OCI-LY1 (cell line): Measurements from ENCODE around the gene RAB40C.

Experiments used
- H2AFZ ChIP-seq: fragments of 200-600 bp; sonication (generic), shearing (Covaris generic); 2 replicates; pipeline ENCODE4 v1.6.0; 2014; ENCODE audit warnings: antibody characterized with exemption, mild to moderate bottlenecking, low read length
- H3F3A ChIP-seq: fragments of 200-600 bp; sonication (generic), shearing (Covaris generic); 2 replicates; pipeline ENCODE4 v1.6.0; 2014; ENCODE audit warnings: mild to moderate bottlenecking, antibody characterized with exemption, low read length, moderate library complexity; ENCODE audit not compliant: insufficient read depth
- H3K27ac ChIP-seq: fragments of 200-600 bp; sonication (generic); 2 replicates; pipeline ENCODE4 v1.5.1; 2014; ENCODE audit warnings: low read length, mixed run types, mild to moderate bottlenecking, low read depth; ENCODE audit not compliant: poor library complexity, severe bottlenecking
- H3K27me3 ChIP-seq: fragments of 200-600 bp; sonication (generic); 2 replicates; pipeline ENCODE4 v1.6.0; 2014; ENCODE audit warnings: antibody characterized with exemption, mild to moderate bottlenecking, low read length, moderate library complexity; ENCODE audit not compliant: insufficient read depth
- H3K36me3 ChIP-seq: fragments of 200-600 bp; sonication (generic); 2 replicates; pipeline ENCODE4 v1.6.1; 2014; ENCODE audit warnings: mild to moderate bottlenecking, antibody characterized with exemption, low read length, moderate library complexity, mixed read lengths; ENCODE audit not compliant: insufficient read depth
- H3K4me1 ChIP-seq: fragments of 200-600 bp; sonication (generic); 2 replicates; pipeline ENCODE4 v1.5.1; 2014; ENCODE audit warnings: mild to moderate bottlenecking, low read length, moderate library complexity; ENCODE audit not compliant: insufficient read depth, severe bottlenecking
- H3K4me2 ChIP-seq: fragments of 200-600 bp; sonication (generic), shearing (Covaris generic); 2 replicates; pipeline ENCODE4 v1.6.1; 2014; ENCODE audit warnings: low read length
- H3K4me3 ChIP-seq: fragments of 200-600 bp; sonication (generic); 2 replicates; pipeline ENCODE4 v1.5.1; 2014; ENCODE audit warnings: low read length, low read depth, mild to moderate bottlenecking, mixed read lengths; ENCODE audit not compliant: poor library complexity, severe bottlenecking
- H3K79me2 ChIP-seq: fragments of 200-600 bp; shearing (Covaris generic); 2 replicates; pipeline ENCODE4 v1.6.1; 2016; ENCODE audit warnings: mixed run types, low read length, mixed read lengths; ENCODE audit not compliant: insufficient read depth
- H3K9ac ChIP-seq: fragments of 200-600 bp; sonication (generic), shearing (Covaris generic); 2 replicates; pipeline ENCODE4 v1.6.1; 2014; ENCODE audit warnings: mild to moderate bottlenecking, low read length, mixed read lengths
- H3K9me2 ChIP-seq: fragments of 200-600 bp; sonication (generic), shearing (Covaris generic); 2 replicates; pipeline ENCODE4 v1.6.1; 2014; ENCODE audit warnings: low read depth, mild to moderate bottlenecking, low read length, mixed read lengths
- H3K9me3 ChIP-seq: fragments of 200-600 bp; shearing (Covaris generic); 2 replicates; pipeline ENCODE4 v1.6.1; 2014; ENCODE audit warnings: low read length, mixed read lengths
- H4K20me1 ChIP-seq: fragments of 200-600 bp; sonication (generic), shearing (Covaris generic); 2 replicates; pipeline ENCODE4 v1.6.0; 2016; ENCODE audit warnings: mild to moderate bottlenecking, low read length; ENCODE audit not compliant: insufficient read depth
- EZH2 ChIP-seq: fragments of 200-600 bp; sonication (generic), shearing (Covaris generic); IDR thresholded peaks from 2 replicates; pipeline ENCODE4 v1.8.0; 2017; ENCODE audit warnings: borderline replicate concordance, mixed run types, mild to moderate bottlenecking, antibody characterized with exemption, low read length, moderate library complexity, mixed read lengths
- TF ChIP-seq, protein P1 (sequence below): fragments of 200-600 bp; sonication (generic), shearing (Covaris generic); IDR thresholded peaks from 2 replicates; pipeline ENCODE4 v1.5.1; 2017; ENCODE audit warnings: mild to moderate bottlenecking, antibody characterized with exemption, low read length, moderate library complexity, mixed read lengths

Gene RAB40C, protein sequence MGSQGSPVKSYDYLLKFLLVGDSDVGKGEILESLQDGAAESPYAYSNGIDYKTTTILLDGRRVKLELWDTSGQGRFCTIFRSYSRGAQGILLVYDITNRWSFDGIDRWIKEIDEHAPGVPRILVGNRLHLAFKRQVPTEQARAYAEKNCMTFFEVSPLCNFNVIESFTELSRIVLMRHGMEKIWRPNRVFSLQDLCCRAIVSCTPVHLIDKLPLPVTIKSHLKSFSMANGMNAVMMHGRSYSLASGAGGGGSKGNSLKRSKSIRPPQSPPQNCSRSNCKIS

DNA sequence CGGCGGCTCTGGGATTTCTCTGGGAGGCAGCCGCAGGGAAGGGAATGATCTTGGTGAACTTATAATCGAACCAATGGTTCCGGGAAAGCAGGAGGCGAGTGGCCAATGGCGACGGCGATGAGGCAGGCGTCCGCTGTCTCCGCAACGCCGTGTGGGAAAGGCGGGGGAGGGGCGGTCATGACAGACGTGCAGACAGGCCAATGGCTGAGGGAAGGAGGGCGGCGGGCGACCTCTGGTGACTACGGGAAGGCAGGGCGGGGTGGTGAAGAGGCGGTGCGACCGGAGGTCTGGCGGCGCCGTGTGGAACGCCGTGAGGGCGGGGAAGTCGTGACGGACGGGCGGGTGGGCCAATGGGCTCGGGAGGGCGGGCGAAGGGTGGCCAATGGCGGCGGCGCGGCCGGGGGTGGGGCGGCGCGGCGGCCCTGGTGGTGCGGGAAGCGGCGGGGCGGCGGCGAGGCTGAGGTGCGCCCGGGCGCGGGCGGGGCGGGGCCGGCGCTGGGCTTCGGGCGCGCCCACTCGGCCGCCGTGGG lies at the start of gene RAB40C:
TSS of gene RAB40C (plus strand) at position 409 of the 530 bp plus-strand sequence. CDS start 226 bp downstream, outside the sequence.
- H3K9ac ChIP-seq: peak within 1 kb of the TSS; percentile 89
- no peaks in the 10 kb centered on the region for H3K27me3 ChIP-seq
- peak within 1 kb of the TSS; percentile 97 for H3K4me2 ChIP-seq
- no peaks in the 10 kb centered on the region for H3K36me3 ChIP-seq
- no peaks in the 10 kb centered on the region for H3K79me2 ChIP-seq
- peak within 1 kb of the TSS; percentile 88 for H3K4me3 ChIP-seq
- H3K27ac ChIP-seq: peak within 1 kb of the TSS; percentile 81
- H3K4me1 ChIP-seq: peaks cover 37% of the 10 kb centered on the region
- H2AFZ ChIP-seq: no peak within 1 kb of the TSS
- H4K20me1 ChIP-seq: no peaks in the 10 kb centered on the region
- H3K9me2 ChIP-seq: no peaks in the 10 kb centered on the region
- H3F3A ChIP-seq: no peaks in the 10 kb centered on the region
- TF ChIP-seq, protein P1, sequence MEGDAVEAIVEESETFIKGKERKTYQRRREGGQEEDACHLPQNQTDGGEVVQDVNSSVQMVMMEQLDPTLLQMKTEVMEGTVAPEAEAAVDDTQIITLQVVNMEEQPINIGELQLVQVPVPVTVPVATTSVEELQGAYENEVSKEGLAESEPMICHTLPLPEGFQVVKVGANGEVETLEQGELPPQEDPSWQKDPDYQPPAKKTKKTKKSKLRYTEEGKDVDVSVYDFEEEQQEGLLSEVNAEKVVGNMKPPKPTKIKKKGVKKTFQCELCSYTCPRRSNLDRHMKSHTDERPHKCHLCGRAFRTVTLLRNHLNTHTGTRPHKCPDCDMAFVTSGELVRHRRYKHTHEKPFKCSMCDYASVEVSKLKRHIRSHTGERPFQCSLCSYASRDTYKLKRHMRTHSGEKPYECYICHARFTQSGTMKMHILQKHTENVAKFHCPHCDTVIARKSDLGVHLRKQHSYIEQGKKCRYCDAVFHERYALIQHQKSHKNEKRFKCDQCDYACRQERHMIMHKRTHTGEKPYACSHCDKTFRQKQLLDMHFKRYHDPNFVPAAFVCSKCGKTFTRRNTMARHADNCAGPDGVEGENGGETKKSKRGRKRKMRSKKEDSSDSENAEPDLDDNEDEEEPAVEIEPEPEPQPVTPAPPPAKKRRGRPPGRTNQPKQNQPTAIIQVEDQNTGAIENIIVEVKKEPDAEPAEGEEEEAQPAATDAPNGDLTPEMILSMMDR: no peak
- TF ChIP-seq EZH2: no peak
- H3K9me3 ChIP-seq: no peaks in the 10 kb centered on the region

DNA sequence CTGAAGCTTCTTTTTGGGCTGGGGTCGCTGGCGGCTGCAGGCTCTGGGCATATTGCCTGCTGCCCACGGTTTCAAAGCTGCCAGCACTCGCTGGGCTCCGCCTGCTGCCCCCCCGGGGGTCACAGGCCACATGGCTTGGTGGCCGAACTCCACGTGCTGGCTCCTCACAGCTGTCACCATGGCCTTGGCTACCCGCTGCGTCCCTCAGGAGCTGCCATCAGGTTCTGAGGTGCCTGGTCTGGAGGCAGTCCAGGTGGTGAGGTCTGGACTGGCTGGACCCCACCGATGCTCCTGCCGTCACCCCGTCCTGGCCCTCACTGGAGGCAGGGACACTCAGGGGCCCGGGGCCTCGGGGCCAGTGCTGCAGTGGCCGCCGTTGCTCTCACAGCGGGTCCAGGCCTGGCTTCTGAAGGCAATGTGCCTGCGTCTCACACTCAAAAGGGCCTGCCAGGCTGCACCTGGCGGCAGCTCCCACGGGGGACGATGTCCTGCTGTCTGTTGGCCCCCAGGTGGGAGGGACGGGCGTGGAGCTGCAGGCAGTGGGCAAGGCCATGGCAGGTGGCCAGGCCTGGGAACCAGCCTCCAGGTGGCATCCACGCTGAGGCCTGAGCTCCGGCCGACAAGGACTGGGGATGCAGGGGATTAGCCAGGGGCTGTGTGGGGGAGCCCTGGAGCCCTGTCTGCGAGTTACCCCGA lies 49.1 kb upstream of the RAB40C start:
- no peaks in the 10 kb centered on the region for H3K9me2 ChIP-seq
- H4K20me1 ChIP-seq: no peaks in the 10 kb centered on the region
- H3K4me1 ChIP-seq: no peaks in the 10 kb centered on the region
- no peaks in the 10 kb centered on the region for H3K27me3 ChIP-seq
- no peak overlapping the region for H3K27ac ChIP-seq
- H2AFZ ChIP-seq: no peak overlapping the region
- H3K79me2 ChIP-seq: no peaks in the 10 kb centered on the region
- H3K4me3 ChIP-seq: no peak overlapping the region
- H3K4me2 ChIP-seq: no peak overlapping the region
- no peak for TF ChIP-seq EZH2
- TF ChIP-seq, protein P1: no peak
- H3K9me3 ChIP-seq: no peaks in the 10 kb centered on the region
- no peaks in the 10 kb centered on the region for H3K36me3 ChIP-seq
- no peak overlapping the region for H3K9ac ChIP-seq
- no peaks in the 10 kb centered on the region for H3F3A ChIP-seq

DNA sequence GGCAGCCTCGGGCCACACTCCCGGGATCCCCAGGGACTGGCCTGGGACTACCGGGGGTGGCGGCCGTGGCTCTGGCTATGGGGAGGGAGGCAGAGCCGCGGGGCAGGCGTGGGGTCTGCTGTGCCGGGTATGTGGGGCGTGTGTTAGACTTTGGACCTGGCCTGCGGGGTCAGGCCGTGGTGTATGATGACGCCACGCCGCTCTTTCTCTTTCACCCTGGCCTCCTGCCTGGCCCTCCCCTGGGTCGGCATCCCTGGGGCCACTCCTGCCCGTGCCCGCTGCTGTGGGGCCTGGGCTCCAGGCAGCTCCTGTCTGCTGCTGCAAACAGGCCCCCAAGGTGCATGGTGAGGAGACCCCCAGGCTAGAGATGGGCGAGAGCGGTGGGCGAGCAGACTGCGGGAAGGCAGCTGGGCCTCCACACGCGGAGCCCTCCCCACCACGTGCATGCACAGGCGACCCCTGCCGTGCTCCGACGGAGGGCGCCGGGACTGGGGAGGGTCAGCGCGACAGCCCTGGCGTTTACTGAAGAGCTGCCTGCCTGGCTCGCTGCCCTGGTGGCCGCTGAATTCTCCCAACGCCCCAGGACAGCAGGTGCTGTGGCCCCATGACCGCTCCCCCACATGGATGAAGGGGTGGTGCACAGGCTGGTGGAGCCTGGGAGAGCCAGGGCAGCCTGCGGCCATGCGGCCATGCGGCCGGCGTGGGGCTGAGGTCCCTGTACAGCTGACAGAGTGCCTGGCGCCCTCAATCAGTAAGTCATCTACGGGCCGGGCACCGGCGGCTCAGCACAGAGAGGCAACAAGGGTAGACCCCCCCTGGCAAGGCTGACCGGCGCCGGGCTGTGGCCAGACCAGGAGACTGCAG lies 46.3 kb upstream of the RAB40C start:
- H3K27ac ChIP-seq: no peak overlapping the region
- H3K79me2 ChIP-seq: no peaks in the 10 kb centered on the region
- no peak overlapping the region for H3K4me2 ChIP-seq
- no peak overlapping the region for H2AFZ ChIP-seq
- no peaks in the 10 kb centered on the region for H3K27me3 ChIP-seq
- TF ChIP-seq EZH2: no peak
- TF ChIP-seq, protein P1: no peak
- no peaks in the 10 kb centered on the region for H3K36me3 ChIP-seq
- no peaks in the 10 kb centered on the region for H3K4me1 ChIP-seq
- H3K9me3 ChIP-seq: no peaks in the 10 kb centered on the region
- no peaks in the 10 kb centered on the region for H4K20me1 ChIP-seq
- H3F3A ChIP-seq: no peaks in the 10 kb centered on the region
- H3K9ac ChIP-seq: no peak overlapping the region
- H3K9me2 ChIP-seq: no peaks in the 10 kb centered on the region
- H3K4me3 ChIP-seq: no peak overlapping the region
